Measurements from ENCODE around the gene FKBP15. TPM values are rescaled to one million over a fixed set of nuclear protein-coding genes. Genes with fewer than 3 reads are reported as not detected.

Gene FKBP15
- polyA plus RNA-seq, 1 experiment: 28.5 TPM

- no peak for TF ChIP-seq CTCF (IDR thresholded peaks at IDR 0.05; ENCODE audit: low read depth, low read length)
- Histone ChIP-seq H3K9me3 (ENCODE audit: control insufficient read depth, insufficient read depth, low read length) (no peaks in the 10 kb centered on the region), H3K27ac (ENCODE audit: low read depth, low read length) (no peak overlapping the region), H3K4me3 (ENCODE audit: low read depth, low read length) (no peak overlapping the region), H3K27me3 (ENCODE audit: control insufficient read depth, insufficient read depth, low read length) (no peaks in the 10 kb centered on the region)
- DNase-seq (ENCODE audit: low read depth, low spot score): no peak
- ChIA-PET CTCF (no interaction called here), POLR2A (no interaction called here)
Observed at GRCh38 chr9:113158446-113158845, 62.6 kb downstream of the FKBP15 start.

GRCh38 chr9:113156880-113157279 lies 64.2 kb downstream of the FKBP15 start:
- no peak overlapping the region for H3K27ac ChIP-seq (ENCODE audit: low read depth, low read length)
- no peak for TF ChIP-seq CTCF (IDR thresholded peaks at IDR 0.05; ENCODE audit: low read depth, low read length)
- no peaks in the 10 kb centered on the region for H3K27me3 ChIP-seq (ENCODE audit: control insufficient read depth, insufficient read depth, low read length)
- POLR2A ChIA-PET: no interaction called here
- no peak for DNase-seq (ENCODE audit: low read depth, low spot score)
- CTCF ChIA-PET: no interaction called here
- no peak overlapping the region for H3K4me3 ChIP-seq (ENCODE audit: low read depth, low read length)
- H3K9me3 ChIP-seq (ENCODE audit: control insufficient read depth, insufficient read depth, low read length): no peaks in the 10 kb centered on the region

- DNase-seq (ENCODE audit: low read depth, low spot score): no peak
- H3K4me3 ChIP-seq (ENCODE audit: low read depth, low read length): no peak overlapping the region
- POLR2A ChIA-PET: no interaction called here
- H3K27me3 ChIP-seq (ENCODE audit: control insufficient read depth, insufficient read depth, low read length): no peaks in the 10 kb centered on the region
- no peak overlapping the region for H3K27ac ChIP-seq (ENCODE audit: low read depth, low read length)
- H3K9me3 ChIP-seq (ENCODE audit: control insufficient read depth, insufficient read depth, low read length): no peaks in the 10 kb centered on the region; the same call in 1 of the 2 replicates
- CTCF ChIA-PET: interaction anchor here (1.4 kb wide), 1 partner anchor 119 kb away, joined by 3 read pairs; no protein-coding TSS in a partner anchor
- TF ChIP-seq CTCF (IDR thresholded peaks at IDR 0.05; ENCODE audit: low read depth, low read length): no peak
Observed at GRCh38 chr9:113155911-113156588, 65.0 kb downstream of the FKBP15 start.

GRCh38 chr9:113154946-113155345 lies 66.1 kb downstream of the FKBP15 start:
- no peak for DNase-seq (ENCODE audit: low read depth, low spot score)
- POLR2A ChIA-PET: no interaction called here
- no peaks in the 10 kb centered on the region for H3K27me3 ChIP-seq (ENCODE audit: control insufficient read depth, insufficient read depth, low read length)
- no peak for TF ChIP-seq CTCF (IDR thresholded peaks at IDR 0.05; ENCODE audit: low read depth, low read length)
- CTCF ChIA-PET: no interaction called here
- peak overlapping the region; percentile 31 for H3K27ac ChIP-seq (ENCODE audit: low read depth, low read length)
- no peaks in the 10 kb centered on the region; the same call in 1 of the 2 replicates for H3K9me3 ChIP-seq (ENCODE audit: control insufficient read depth, insufficient read depth, low read length)
- no peak overlapping the region for H3K4me3 ChIP-seq (ENCODE audit: low read depth, low read length)

GRCh38 chr9:113154471-113154870 lies 66.6 kb downstream of the FKBP15 start:
- no peak for TF ChIP-seq CTCF (IDR thresholded peaks at IDR 0.05; ENCODE audit: low read depth, low read length)
- Histone ChIP-seq H3K4me3 (ENCODE audit: low read depth, low read length) (no peak overlapping the region), H3K27me3 (ENCODE audit: control insufficient read depth, insufficient read depth, low read length) (no peaks in the 10 kb centered on the region), H3K9me3 (ENCODE audit: control insufficient read depth, insufficient read depth, low read length) (no peaks in the 10 kb centered on the region; the same call in 1 of the 2 replicates), H3K27ac (ENCODE audit: low read depth, low read length) (peak overlapping the region; percentile 39)
- ChIA-PET CTCF (no interaction called here), POLR2A (no interaction called here)
- DNase-seq (ENCODE audit: low read depth, low spot score): no peak
